HG03460 (cell line): ENCODE measurements around the gene CCDC184.
A peak's percentile ranks its signal among the peaks of the same experiment; 100 is the strongest.

Experiments used
- ATAC-seq: cut with Tn5 transposase; IDR thresholded peaks from one replicate; pipeline ENCODE4 v1.9.1; 2021; ENCODE audit not compliant: unreplicated experiment

Gene CCDC184

GRCh38 chr12:48177982-48178381 lies 5.5 kb upstream of the CCDC184 start:
- ATAC-seq = no peak

GRCh38 chr12:48179466-48179865 lies 4.0 kb upstream of the CCDC184 start:
- no peak for ATAC-seq

DNA sequence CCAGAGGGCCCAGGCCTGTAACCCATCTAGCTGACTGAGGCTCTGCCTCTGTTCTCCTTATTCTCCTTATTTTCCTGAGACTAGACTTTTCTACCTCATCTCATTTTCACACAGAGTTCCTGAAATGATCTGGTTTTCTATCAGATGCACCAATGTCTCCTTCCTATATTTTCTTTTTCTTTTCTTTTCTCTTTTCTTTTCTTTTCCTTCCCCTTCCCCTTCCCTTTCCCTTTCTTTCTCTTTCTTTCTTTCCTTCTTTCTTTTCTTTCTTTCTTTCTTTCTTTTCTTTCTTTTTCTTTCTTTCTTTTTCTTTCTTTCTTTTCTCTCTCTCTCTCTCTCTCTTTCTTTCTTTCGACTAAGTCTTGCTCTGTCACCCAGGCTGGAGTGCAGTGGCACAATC lies 3.0 kb upstream of the CCDC184 start:
- no peak for ATAC-seq

DNA sequence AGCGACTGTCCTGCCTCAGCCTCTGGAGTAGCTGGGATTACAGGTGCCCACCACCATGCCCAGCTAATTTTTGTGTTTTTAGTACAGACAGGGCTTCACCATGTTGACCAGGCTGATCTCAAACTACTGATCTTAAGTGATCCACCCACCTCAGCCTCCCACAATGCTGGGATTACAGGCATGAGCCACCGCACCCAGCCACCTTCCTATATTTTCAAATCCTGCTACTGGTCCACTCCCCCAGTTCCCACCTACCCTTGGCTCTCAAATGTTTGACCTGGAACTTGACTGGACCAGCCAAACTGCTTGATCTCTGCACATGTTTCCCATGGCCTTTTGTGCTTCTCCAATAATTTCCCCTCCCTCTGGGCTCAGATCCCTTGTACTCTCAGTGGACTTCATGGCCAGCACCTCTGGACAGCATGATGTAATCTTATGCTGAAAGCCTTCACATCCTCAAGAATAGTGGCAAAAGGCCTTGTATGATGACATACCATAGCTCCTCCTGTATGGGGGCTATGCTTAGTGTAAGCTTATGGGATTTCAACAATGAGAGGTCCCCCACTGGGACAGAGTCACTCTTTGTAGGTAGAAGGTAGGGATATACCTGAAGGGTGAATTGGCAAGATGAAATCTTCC lies 2.5 kb upstream of the CCDC184 start:
- no peak for ATAC-seq

- ATAC-seq = no peak
These were observed 813 bp upstream of the CCDC184 start for GRCh38 chr12:48182631-48183030.

- no peak for ATAC-seq
These were observed 568 bp downstream of the CCDC184 start for GRCh38 chr12:48183876-48184548.

GRCh38 chr12:48184549-48184922 lies 1.1 kb downstream of the CCDC184 start:
- no peak for ATAC-seq

DNA sequence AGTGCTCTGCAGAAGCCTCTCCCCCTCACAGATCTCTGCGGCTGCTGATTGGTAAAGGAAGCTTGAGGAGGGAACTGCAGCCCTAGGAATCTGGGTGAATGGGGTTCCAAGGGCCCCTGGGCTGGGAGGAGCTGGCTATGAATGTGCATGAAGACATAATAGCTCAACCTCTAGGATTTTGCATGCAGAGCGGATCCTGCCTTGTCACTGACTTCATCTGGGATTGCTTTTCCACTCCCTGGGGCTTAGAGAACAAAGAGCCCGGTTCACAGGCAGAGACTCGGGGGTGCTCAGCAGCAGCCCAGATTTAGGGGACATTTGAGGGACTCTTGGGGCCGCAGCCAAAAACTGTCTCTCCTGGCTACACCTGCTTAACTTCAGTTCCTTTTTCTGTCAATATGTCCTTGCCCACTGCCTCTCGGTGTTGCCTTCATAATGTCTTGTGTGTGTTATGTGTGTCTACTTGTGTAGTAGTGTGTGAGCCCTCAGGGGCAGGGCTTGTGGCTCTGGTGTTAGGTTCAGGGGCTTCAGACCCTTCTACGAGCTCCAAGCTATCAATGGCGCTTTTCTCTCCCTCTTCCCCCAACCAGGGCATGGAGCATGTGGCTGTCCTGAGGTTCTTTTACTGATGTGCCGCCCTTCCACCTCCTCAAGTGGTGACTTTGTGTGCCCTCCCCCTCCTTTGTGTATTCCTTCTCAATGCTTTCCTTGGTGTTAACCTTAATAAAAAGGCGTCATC lies 1.9 kb downstream of the CCDC184 start:
- ATAC-seq = no peak

- no peak for ATAC-seq
These were observed 4.7 kb downstream of the CCDC184 start for GRCh38 chr12:48187916-48188695.

GRCh38 chr12:48189331-48190125 lies 6.1 kb downstream of the CCDC184 start:
- no peak for ATAC-seq

GRCh38 chr12:48191096-48191495 lies 7.7 kb downstream of the CCDC184 start:
- no peak for ATAC-seq

DNA sequence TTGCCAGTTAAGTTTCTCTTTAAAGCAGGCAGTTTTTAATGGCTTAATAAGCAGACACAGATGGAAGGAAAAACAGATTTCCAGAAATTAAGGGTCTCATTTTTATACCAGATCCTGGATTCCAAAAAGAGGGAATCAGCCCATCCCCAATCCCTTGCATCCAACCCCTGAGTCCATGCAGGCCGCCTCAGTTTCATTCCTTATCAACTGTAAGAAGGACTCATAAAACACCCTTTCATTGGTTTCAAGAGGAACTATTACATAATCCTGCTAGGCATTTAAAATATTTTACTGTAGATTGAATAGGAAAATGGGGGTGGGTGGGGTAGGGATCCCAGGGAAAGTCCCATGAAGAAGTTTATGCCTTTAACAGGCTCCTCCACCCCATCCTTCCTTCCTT lies 9.4 kb downstream of the CCDC184 start:
- no peak for ATAC-seq

GRCh38 chr12:48193623-48194022 lies 10.2 kb downstream of the CCDC184 start:
- no peak for ATAC-seq

DNA sequence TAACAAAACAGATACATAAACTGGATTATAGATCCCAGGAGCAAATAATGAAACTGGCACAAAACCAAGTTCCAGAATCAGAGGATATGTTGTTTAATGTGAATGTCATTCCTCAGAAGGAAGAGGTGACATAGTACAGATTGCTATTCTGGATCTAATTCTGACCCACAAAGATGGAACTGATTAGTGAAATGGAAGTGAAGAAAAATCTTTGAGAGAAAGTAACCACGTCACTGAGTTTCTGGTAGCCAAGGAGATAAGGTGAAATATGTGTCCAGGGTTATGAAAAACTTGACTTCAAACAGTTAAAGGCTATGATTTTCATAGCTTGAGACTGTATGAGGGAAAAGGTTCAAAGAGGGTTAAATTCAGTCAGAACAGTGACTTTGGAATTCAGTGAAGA lies 11.4 kb downstream of the CCDC184 start:
- no peak for ATAC-seq

GRCh38 chr12:48197549-48197970 lies 14.1 kb downstream of the CCDC184 start:
- peak; percentile 18 for ATAC-seq

DNA sequence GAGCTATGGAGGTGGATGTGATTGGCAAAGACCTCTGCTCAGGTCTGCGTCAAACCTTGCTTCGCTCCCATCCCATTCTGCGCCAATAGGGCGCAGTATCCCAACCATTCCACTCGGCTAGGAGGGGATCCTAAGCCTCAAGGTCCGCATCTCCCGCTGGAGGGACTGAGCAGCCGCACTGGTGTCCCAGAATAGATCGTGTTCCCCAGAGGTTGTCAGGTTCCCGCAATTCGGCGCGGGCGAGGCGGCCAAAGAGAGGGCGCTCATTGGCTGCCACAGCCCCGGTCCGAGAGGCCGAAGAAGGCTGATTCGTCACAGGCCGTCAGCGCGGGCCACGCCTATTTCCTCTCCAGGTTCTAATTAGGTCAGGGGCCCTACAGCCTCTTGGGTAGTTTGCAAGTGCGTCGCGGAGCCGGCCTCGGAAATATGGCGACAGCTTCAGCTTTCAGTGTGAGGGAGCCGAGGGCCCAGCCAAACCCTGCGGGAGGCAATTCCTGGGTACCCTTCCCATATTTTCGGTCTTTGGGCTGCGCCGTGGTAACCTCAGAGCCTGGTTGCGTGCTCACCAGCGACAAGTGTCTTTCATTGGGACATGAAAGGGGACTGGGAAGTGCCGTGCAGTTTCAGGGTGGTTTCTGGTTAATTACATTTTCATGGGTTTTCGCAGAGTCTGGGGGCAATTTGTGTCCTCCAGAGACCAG lies 14.7 kb downstream of the CCDC184 start:
- ATAC-seq = peak; percentile 100

DNA sequence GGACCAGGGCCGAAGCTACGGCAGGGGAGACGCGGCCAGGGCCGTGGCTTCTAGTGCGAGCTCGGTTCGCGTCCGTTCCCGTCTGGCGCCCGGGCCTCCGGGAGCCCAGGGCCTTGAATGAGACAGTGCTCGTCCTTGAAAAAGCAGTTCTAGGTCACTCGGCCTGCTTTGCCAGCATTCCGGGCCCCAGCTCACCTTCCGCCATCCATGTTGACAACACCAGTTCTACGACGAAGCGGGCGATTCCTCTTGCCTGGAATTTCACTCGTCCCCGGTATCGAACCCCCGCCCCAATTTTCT lies 15.2 kb downstream of the CCDC184 start:
- ATAC-seq = peak; percentile 3

GRCh38 chr12:48198985-48199384 lies 15.5 kb downstream of the CCDC184 start:
- no peak for ATAC-seq

- no peak for ATAC-seq
These were observed 16.4 kb downstream of the CCDC184 start for GRCh38 chr12:48199774-48200221.

DNA sequence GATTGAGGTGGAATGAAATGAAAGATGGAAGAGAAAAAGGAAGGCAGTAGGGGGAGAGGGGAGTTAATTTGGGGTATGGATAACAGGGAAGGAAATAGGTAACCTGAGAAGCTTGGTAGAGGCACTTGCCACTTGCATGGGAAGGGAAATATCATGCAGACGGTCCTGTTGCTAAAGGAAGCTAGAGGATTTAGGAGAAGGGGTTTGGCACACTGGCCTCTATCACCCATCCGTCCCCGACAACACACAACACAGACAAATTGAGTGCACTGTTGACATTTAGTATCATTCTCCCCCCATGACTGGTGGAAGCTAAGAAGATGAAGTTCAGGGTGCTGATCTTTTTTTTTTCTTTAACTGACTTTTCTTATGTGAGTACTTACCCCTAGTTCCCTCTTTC lies 17.6 kb downstream of the CCDC184 start:
- no peak for ATAC-seq
